GM12892 (cell line): ENCODE data around the gene FAM13A.

Experiments
- POLR2AphosphoS5 ChIP-seq: IDR thresholded peaks from 2 replicates; pipeline ENCODE4 v1.6.1; 2011; ENCODE audit warnings: low read depth, low read length, control low read depth
- TAF1 ChIP-seq: IDR thresholded peaks from 2 replicates; pipeline ENCODE4 v1.6.1; 2011; ENCODE audit warnings: low read depth, mild to moderate bottlenecking, control low read depth, low read length, borderline replicate concordance

DNA sequence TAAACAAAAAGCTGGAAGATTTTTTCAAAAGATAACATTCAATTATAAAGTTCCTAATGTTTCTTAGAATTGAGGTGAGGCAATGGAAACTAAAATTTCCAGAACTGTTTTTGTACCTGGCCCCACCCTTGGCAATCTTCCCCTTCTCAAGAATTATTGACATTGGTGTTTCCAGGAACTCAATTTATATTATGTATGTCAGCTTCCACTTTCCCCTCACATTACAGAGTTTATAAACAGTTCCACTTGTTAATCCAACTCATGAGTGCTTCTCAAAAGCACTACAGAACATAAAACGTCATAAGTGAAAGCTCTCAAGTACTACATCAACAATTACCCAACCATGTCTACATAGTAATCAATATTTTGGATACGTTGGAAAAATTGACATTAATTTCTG lies 107.4 kb downstream of the FAM13A start:
- TF ChIP-seq TAF1: no peak
- no peak for TF ChIP-seq POLR2AphosphoS5
